ENCODE results near the gene NHLH2. TPM values are rescaled to one million over a fixed set of nuclear protein-coding genes. Genes with fewer than 3 reads are reported as not detected.

The NHLH2 gene
- total RNA-seq, 5 donors from 2014 or later (not counting 1 experiment from before 2014, with no cell fraction given): not detected

- no peak for ATAC-seq (replicated peaks in 1 of 4)
- no peak overlapping the region for H3K27ac ChIP-seq (ENCODE audit: low read length)
- H3K27me3 Mint-ChIP-seq: peaks cover 56 to 67% of the 10 kb centered on the region in 2 donors
- no peaks in the 10 kb centered on the region for H3K9me3 ChIP-seq
- H3K4me1 Mint-ChIP-seq: peaks cover 6 to 13% (median 11%) of the 10 kb centered on the region in 3 donors
- H3K4me3 Mint-ChIP-seq: no peak overlapping the region
- no peak overlapping the region for H3K4me3 ChIP-seq (ENCODE audit: control insufficient read depth in 1 of 2, extremely low read depth in 1 of 2, low read length in 1 of 2)
- ChIA-PET POLR2A (no interaction called here), CTCF (no interaction called here)
- H3K27ac Mint-ChIP-seq: no peak overlapping the region
- no peaks in the 10 kb centered on the region for H3K9me3 Mint-ChIP-seq
- peaks cover 0 to 5% of the 10 kb centered on the region in 2 experiments for H3K4me1 ChIP-seq (ENCODE audit: control insufficient read depth in 1 of 2, extremely low read depth in 1 of 2, insufficient read depth in 2 of 2, low read length in 2 of 2)
- H3K36me3 Mint-ChIP-seq: no peaks in the 10 kb centered on the region
- H3K27me3 ChIP-seq (replicated peaks in 1 of 2; ENCODE audit: control insufficient read depth in 2 of 2, extremely low read depth in 1 of 2, insufficient read depth in 2 of 2, low read length in 1 of 2): peaks cover 6 to 36% of the 10 kb centered on the region in 2 experiments
- no peaks in the 10 kb centered on the region for H3K36me3 ChIP-seq (ENCODE audit: control insufficient read depth in 2 of 2, extremely low read depth in 1 of 2, insufficient read depth in 1 of 2, low read length in 1 of 2)
- no peak for DNase-seq
- 59% methylated on average over 8 of the region's 8 CpGs for WGBS (ENCODE audit: insufficient coverage)
Observed at GRCh38 chr1:115832651-115833050, 8.3 kb downstream of the NHLH2 start.

- Histone ChIP-seq H3K36me3 (ENCODE audit: control insufficient read depth in 2 of 2, extremely low read depth in 1 of 2, insufficient read depth in 1 of 2, low read length in 1 of 2) (no peaks in the 10 kb centered on the region), H3K9me3 (no peaks in the 10 kb centered on the region), H3K27ac (ENCODE audit: low read length) (no peak overlapping the region), H3K4me3 (ENCODE audit: control insufficient read depth in 1 of 2, extremely low read depth in 1 of 2, low read length in 1 of 2) (no peak overlapping the region), H3K27me3 (replicated peaks in 1 of 2; ENCODE audit: control insufficient read depth in 2 of 2, extremely low read depth in 1 of 2, insufficient read depth in 2 of 2, low read length in 1 of 2) (peaks cover 6 to 34% of the 10 kb centered on the region in 2 experiments), H3K4me1 (ENCODE audit: control insufficient read depth in 1 of 2, extremely low read depth in 1 of 2, insufficient read depth in 2 of 2, low read length in 2 of 2) (peaks cover 0 to 5% of the 10 kb centered on the region in 2 experiments)
- ATAC-seq (replicated peaks in 1 of 4) (no peak), DNase-seq (no peak)
- Mint-ChIP-seq H3K4me1 (peaks cover 6 to 11% (median 9%) of the 10 kb centered on the region in 3 donors), H3K27ac (no peak overlapping the region), H3K9me3 (no peaks in the 10 kb centered on the region), H3K27me3 (peaks cover 55 to 67% of the 10 kb centered on the region in 2 donors), H3K36me3 (no peaks in the 10 kb centered on the region), H3K4me3 (no peak overlapping the region)
- POLR2A ChIA-PET: no interaction called here
- WGBS (ENCODE audit: insufficient coverage): no CpG with 5 or more reads among the region's 3 CpGs
- CTCF ChIA-PET: no interaction called here
Observed at GRCh38 chr1:115830963-115831362, 10.0 kb downstream of the NHLH2 start.

GRCh38 chr1:115829947-115830346, 11.0 kb downstream of the NHLH2 start:
- peaks cover 6 to 11% (median 9%) of the 10 kb centered on the region in 3 donors for H3K4me1 Mint-ChIP-seq
- WGBS (ENCODE audit: insufficient coverage): 92% methylated on average over 2 of the region's 3 CpGs
- H3K36me3 Mint-ChIP-seq: no peaks in the 10 kb centered on the region
- peaks cover 2 to 34% of the 10 kb centered on the region in 2 experiments for H3K27me3 ChIP-seq (replicated peaks in 1 of 2; ENCODE audit: control insufficient read depth in 2 of 2, extremely low read depth in 1 of 2, insufficient read depth in 2 of 2, low read length in 1 of 2)
- peaks cover 53 to 68% of the 10 kb centered on the region in 2 donors for H3K27me3 Mint-ChIP-seq
- no peak for DNase-seq
- ChIA-PET POLR2A (no interaction called here), CTCF (no interaction called here)
- no peak for ATAC-seq (replicated peaks in 1 of 4)
- no peak overlapping the region for H3K4me3 ChIP-seq (ENCODE audit: control insufficient read depth in 1 of 2, extremely low read depth in 1 of 2, low read length in 1 of 2)
- H3K36me3 ChIP-seq (ENCODE audit: control insufficient read depth in 2 of 2, extremely low read depth in 1 of 2, insufficient read depth in 1 of 2, low read length in 1 of 2): no peaks in the 10 kb centered on the region
- no peak overlapping the region for H3K4me3 Mint-ChIP-seq
- H3K9me3 ChIP-seq: no peaks in the 10 kb centered on the region
- H3K27ac ChIP-seq (ENCODE audit: low read length): no peak overlapping the region
- H3K27ac Mint-ChIP-seq: no peak overlapping the region
- H3K4me1 ChIP-seq (ENCODE audit: control insufficient read depth in 1 of 2, extremely low read depth in 1 of 2, insufficient read depth in 2 of 2, low read length in 2 of 2): peaks cover 0 to 5% of the 10 kb centered on the region in 2 experiments
- H3K9me3 Mint-ChIP-seq: no peaks in the 10 kb centered on the region

- Mint-ChIP-seq H3K4me1 (peaks cover 6 to 11% (median 9%) of the 10 kb centered on the region in 3 donors), H3K27ac (peak overlapping the region in 1 of 2 donors; percentile 1), H3K4me3 (peak overlapping the region; percentile 29 to 71 (median 61)), H3K9me3 (no peaks in the 10 kb centered on the region), H3K36me3 (no peaks in the 10 kb centered on the region), H3K27me3 (peaks cover 54 to 66% of the 10 kb centered on the region in 2 donors)
- POLR2A ChIA-PET: no interaction called here
- no peaks in the 10 kb centered on the region for H3K9me3 ChIP-seq
- peaks cover 0 to 5% of the 10 kb centered on the region in 2 experiments for H3K4me1 ChIP-seq (ENCODE audit: control insufficient read depth in 1 of 2, extremely low read depth in 1 of 2, insufficient read depth in 2 of 2, low read length in 2 of 2)
- ATAC-seq (replicated peaks in 1 of 4) (no peak), DNase-seq (no peak)
- H3K36me3 ChIP-seq (ENCODE audit: control insufficient read depth in 2 of 2, extremely low read depth in 1 of 2, insufficient read depth in 1 of 2, low read length in 1 of 2): no peaks in the 10 kb centered on the region
- peaks cover 2 to 31% of the 10 kb centered on the region in 2 experiments for H3K27me3 ChIP-seq (replicated peaks in 1 of 2; ENCODE audit: control insufficient read depth in 2 of 2, extremely low read depth in 1 of 2, insufficient read depth in 2 of 2, low read length in 1 of 2)
- WGBS (ENCODE audit: insufficient coverage): 79% methylated on average over 10 of the region's 20 CpGs
- no peak overlapping the region for H3K27ac ChIP-seq (ENCODE audit: low read length)
- peak overlapping the region in 1 of 2 donors; percentile 80 for H3K4me3 ChIP-seq (ENCODE audit: control insufficient read depth in 1 of 2, extremely low read depth in 1 of 2, low read length in 1 of 2)
- CTCF ChIA-PET: no interaction called here
Observed at GRCh38 chr1:115829023-115829674, 11.8 kb downstream of the NHLH2 start.

GRCh38 chr1:115828101-115829022, 12.6 kb downstream of the NHLH2 start:
- H3K9me3 Mint-ChIP-seq: no peaks in the 10 kb centered on the region
- Histone ChIP-seq H3K9me3 (no peaks in the 10 kb centered on the region), H3K27ac (ENCODE audit: low read length) (no peak overlapping the region), H3K27me3 (replicated peaks in 1 of 2; ENCODE audit: control insufficient read depth in 2 of 2, extremely low read depth in 1 of 2, insufficient read depth in 2 of 2, low read length in 1 of 2) (peaks cover 2 to 27% of the 10 kb centered on the region in 2 experiments), H3K36me3 (ENCODE audit: control insufficient read depth in 2 of 2, extremely low read depth in 1 of 2, insufficient read depth in 1 of 2, low read length in 1 of 2) (no peaks in the 10 kb centered on the region), H3K4me1 (ENCODE audit: control insufficient read depth in 1 of 2, extremely low read depth in 1 of 2, insufficient read depth in 2 of 2, low read length in 2 of 2) (peaks cover 0 to 5% of the 10 kb centered on the region in 2 experiments), H3K4me3 (ENCODE audit: control insufficient read depth in 1 of 2, extremely low read depth in 1 of 2, low read length in 1 of 2) (peak overlapping the region; percentile 21 to 80)
- ChIA-PET CTCF (no interaction called here), POLR2A (no interaction called here)
- ATAC-seq (replicated peaks in 1 of 4) (peak in 2 of 4 experiments; percentile 29 to 92), DNase-seq (peak in 14 of 35 experiments; percentile 6 to 38 (median 14))
- H3K36me3 Mint-ChIP-seq: no peaks in the 10 kb centered on the region
- WGBS (ENCODE audit: insufficient coverage): 24% methylated on average over 62 of the region's 80 CpGs
- H3K4me3 Mint-ChIP-seq: peak overlapping the region; percentile 29 to 71 (median 61)
- peaks cover 6 to 11% (median 9%) of the 10 kb centered on the region in 3 donors for H3K4me1 Mint-ChIP-seq
- peaks cover 55 to 63% of the 10 kb centered on the region in 2 donors for H3K27me3 Mint-ChIP-seq
- no peak overlapping the region for H3K27ac Mint-ChIP-seq

GRCh38 chr1:115827452-115828044, 13.4 kb downstream of the NHLH2 start:
- H3K27me3 ChIP-seq (replicated peaks in 1 of 2; ENCODE audit: control insufficient read depth in 2 of 2, extremely low read depth in 1 of 2, insufficient read depth in 2 of 2, low read length in 1 of 2): peaks cover 2 to 27% of the 10 kb centered on the region in 2 experiments
- H3K4me1 ChIP-seq (ENCODE audit: control insufficient read depth in 1 of 2, extremely low read depth in 1 of 2, insufficient read depth in 2 of 2, low read length in 2 of 2): peaks cover 0 to 5% of the 10 kb centered on the region in 2 experiments
- no peak overlapping the region for H3K27ac ChIP-seq (ENCODE audit: low read length)
- no peak overlapping the region for H3K27ac Mint-ChIP-seq
- H3K9me3 ChIP-seq: no peaks in the 10 kb centered on the region
- peak overlapping the region in 1 of 2 donors; percentile 80 for H3K4me3 ChIP-seq (ENCODE audit: control insufficient read depth in 1 of 2, extremely low read depth in 1 of 2, low read length in 1 of 2)
- H3K36me3 ChIP-seq (ENCODE audit: control insufficient read depth in 2 of 2, extremely low read depth in 1 of 2, insufficient read depth in 1 of 2, low read length in 1 of 2): no peaks in the 10 kb centered on the region
- H3K9me3 Mint-ChIP-seq: peaks cover 0 to 4% (median 0%) of the 10 kb centered on the region in 3 donors
- WGBS (ENCODE audit: insufficient coverage): 100% methylated on average over 1 of the region's 7 CpGs
- POLR2A ChIA-PET: no interaction called here
- peaks cover 56 to 62% of the 10 kb centered on the region in 2 donors for H3K27me3 Mint-ChIP-seq
- no peak for ATAC-seq (replicated peaks in 1 of 4)
- H3K4me1 Mint-ChIP-seq: peaks cover 6 to 11% (median 9%) of the 10 kb centered on the region in 3 donors
- no peak for DNase-seq
- H3K36me3 Mint-ChIP-seq: no peaks in the 10 kb centered on the region
- H3K4me3 Mint-ChIP-seq: peak overlapping the region in 1 of 3 donors; percentile 60
- CTCF ChIA-PET: no interaction called here
